ENCODE results near the gene PGAM1.

Gene PGAM1

DNA sequence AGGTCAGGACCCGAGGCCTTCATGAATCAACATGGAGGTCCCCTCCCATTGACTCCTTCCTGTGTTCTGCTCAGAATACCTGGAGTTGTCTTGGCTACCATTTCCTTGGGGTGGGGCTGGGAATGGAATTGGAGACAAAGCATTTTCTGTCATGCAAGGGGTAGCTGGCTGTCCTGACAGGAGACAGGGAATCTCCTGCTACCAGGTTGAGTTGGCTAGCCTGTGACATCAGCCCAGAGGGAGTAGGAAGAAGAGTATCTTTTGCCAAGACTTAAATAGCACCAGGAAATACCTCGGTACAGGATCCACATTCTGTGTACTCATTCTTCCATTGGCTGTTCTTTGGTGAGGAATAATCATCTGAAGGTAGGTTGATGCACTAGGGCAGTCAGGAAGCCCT is 24.8 kb downstream of the PGAM1 start:
- no peak overlapping the region for H3K27ac ChIP-seq
- TF ChIP-seq, protein P1, sequence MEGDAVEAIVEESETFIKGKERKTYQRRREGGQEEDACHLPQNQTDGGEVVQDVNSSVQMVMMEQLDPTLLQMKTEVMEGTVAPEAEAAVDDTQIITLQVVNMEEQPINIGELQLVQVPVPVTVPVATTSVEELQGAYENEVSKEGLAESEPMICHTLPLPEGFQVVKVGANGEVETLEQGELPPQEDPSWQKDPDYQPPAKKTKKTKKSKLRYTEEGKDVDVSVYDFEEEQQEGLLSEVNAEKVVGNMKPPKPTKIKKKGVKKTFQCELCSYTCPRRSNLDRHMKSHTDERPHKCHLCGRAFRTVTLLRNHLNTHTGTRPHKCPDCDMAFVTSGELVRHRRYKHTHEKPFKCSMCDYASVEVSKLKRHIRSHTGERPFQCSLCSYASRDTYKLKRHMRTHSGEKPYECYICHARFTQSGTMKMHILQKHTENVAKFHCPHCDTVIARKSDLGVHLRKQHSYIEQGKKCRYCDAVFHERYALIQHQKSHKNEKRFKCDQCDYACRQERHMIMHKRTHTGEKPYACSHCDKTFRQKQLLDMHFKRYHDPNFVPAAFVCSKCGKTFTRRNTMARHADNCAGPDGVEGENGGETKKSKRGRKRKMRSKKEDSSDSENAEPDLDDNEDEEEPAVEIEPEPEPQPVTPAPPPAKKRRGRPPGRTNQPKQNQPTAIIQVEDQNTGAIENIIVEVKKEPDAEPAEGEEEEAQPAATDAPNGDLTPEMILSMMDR (conservative IDR thresholded peaks at IDR 0.05): no peak

DNA sequence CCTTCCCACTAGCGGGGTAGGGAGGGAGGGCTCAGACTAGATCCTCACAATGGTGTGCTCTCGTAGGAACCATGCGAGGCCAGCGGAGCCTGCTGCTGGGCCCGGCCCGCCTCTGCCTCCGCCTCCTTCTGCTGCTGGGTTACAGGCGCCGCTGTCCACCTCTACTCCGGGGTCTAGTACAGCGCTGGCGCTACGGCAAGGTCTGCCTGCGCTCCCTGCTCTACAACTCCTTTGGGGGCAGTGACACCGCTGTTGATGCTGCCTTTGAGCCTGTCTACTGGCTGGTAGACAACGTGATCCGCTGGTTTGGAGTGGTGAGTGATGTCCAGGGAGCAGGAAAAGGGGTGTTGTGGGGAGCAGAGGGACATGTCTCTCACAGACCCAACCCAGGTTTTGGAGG is 25.6 kb downstream of the PGAM1 start:
- TF ChIP-seq, protein P1 (conservative IDR thresholded peaks at IDR 0.05): no peak
- no peak overlapping the region for H3K27ac ChIP-seq

DNA sequence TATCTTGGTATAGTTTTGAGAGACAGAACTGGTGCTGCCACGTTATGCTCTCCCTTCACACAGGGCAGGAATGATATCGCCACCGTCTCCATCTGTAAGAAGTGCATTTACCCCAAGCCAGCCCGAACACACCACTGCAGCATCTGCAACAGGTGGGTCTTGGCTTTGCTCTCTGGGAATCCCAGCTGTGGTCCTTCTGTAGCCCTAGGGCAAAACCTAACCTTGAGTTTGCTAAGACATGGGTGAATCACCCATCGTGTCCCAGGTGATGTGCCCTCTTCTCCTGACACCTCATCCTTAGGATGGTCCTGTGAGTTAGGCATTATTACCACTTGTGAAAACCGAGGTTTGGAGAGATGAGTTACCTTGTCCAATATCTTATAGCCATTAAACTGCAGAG is 26.4 kb downstream of the PGAM1 start:
- H3K27ac ChIP-seq: no peak overlapping the region
- TF ChIP-seq, protein P1 (conservative IDR thresholded peaks at IDR 0.05): no peak

DNA sequence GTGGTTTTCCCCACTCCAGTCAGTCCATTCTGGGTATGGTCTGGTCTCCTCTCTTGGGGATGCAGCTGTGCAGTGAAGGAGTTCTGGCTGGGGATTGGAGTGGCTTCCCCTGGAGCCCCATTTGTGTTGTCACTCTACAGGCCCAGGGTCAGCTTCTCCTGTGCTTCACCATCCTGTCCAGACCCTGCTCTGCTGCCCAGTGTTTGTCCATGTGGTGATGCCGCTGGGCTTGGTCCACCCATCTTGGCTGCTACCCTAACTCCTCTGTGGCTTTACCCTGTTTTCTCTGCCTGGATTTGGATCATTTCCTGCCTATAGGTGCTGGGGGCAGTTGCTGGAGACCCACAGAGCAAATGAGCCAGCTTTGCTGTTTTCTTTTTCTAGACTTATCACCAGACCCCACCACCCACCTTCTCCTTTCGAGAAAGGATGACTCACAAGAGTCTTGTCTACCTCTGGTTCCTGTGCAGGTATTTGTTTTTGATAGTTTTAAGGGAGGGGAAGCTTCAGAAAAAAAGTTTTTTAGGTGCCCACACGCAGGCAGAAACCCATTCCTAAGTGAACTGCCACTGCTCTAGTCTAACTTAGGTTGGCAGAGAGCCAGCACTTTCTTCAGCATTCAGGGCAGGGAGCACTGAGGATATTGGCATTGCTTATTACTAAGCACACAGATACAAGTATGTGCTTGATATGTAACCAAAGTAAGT is 28.5 kb downstream of the PGAM1 start:
- TF ChIP-seq, protein P1 (conservative IDR thresholded peaks at IDR 0.05): no peak
- H3K27ac ChIP-seq: no peak overlapping the region

DNA sequence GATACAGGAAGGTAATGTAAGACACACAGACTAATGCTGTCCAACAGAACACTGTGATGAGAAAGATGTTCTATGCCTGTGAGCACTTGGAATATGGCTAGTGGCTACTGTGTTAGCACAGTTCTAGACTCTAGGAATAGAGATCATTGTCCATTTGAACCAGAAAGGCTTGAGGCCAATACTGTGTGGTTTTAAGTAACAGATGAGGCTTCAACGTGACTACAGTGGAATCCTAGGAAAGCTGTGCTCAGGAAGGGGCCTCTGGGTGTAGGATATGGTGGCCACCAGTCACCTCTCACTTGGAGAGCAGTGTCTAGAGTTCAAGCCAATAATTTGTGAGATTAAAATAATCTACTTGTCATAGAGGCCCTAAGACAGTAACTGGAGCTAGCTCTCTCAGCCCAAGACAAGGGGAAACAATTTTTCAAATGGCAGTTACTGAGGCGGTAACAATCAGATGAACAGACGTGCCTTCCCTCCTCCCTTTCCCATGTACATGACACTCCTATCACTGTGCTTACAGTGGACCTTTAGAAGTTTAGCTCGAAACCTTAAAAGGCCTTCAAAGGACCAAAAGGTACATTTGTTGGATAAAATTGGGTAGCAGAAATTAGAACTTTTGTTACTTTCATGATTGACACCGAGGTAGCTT is 30.2 kb downstream of the PGAM1 start:
- H3K27ac ChIP-seq: no peak overlapping the region
- TF ChIP-seq, protein P1 (conservative IDR thresholded peaks at IDR 0.05): no peak

DNA sequence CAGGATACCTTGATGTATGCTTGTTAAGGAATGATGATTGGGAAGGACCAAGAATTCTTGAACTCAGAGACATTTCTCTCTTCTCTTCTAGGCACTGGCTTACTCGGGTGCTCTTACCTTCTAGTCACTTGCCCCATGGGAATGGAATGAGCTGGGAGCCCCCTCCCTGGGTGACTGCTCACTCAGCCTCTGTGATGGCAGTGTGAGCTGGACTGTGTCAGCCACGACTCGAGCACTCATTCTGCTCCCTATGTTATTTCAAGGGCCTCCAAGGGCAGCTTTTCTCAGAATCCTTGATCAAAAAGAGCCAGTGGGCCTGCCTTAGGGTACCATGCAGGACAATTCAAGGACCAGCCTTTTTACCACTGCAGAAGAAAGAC is 30.7 kb downstream of the PGAM1 start:
- TF ChIP-seq, protein P1 (conservative IDR thresholded peaks at IDR 0.05): no peak
- no peak overlapping the region for H3K27ac ChIP-seq

DNA sequence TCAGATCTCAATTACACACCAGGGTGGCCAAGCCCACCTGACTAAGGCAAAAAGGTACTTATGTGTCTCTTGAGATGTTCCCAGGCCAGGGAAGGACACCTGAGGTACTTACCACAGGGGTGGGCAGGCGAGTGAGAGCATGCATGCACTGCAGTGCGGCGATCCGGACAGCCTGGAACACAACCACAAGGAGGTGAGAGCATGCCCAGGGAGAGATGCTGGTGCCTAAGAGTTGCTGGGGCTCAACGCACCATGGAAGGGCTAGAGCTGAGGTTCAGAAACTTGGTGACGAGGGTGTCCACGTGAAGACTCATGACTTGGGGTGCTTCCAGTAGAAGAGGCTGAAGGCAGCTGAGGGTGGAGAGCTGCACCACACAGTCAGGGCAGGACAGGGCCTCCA is 33.1 kb downstream of the PGAM1 start:
- TF ChIP-seq, protein P1 (conservative IDR thresholded peaks at IDR 0.05): no peak
- H3K27ac ChIP-seq: no peak overlapping the region

All from VCaP (cell line).